Kidney capillary endothelial cell (primary cell): ENCODE measurements around the gene EVI2A.
"Not testable (repeated sequence)": the region's sequence is repeated elsewhere in the genome, so short reads cannot be mapped to it uniquely, and the experiment has no call there.

Experiments
- DNase-seq: peaks from one replicate; pipeline ENCODE4 v3.0.0-alpha.2; 2018; ENCODE audit warnings: low spot score

Gene EVI2A

GRCh38 chr17:31312223-31312622 is 9.2 kb downstream of the EVI2A start:
- DNase-seq: not testable (repeated sequence)

- no peak for DNase-seq
These were observed 9.9 kb downstream of the EVI2A start for GRCh38 chr17:31311526-31311925.

- no peak for DNase-seq
These were observed 10.5 kb downstream of the EVI2A start for GRCh38 chr17:31310886-31311285.

- no peak for DNase-seq
These were observed 11.2 kb downstream of the EVI2A start for GRCh38 chr17:31310260-31310659.

GRCh38 chr17:31309556-31309955 is 11.9 kb downstream of the EVI2A start:
- no peak for DNase-seq

GRCh38 chr17:31308372-31309334 is 12.8 kb downstream of the EVI2A start:
- no peak for DNase-seq

GRCh38 chr17:31307640-31308039 is 13.8 kb downstream of the EVI2A start:
- no peak for DNase-seq

GRCh38 chr17:31299624-31300023 is 21.8 kb downstream of the EVI2A start:
- no peak for DNase-seq

- no peak for DNase-seq
These were observed 24.3 kb downstream of the EVI2A start, which contains the start of gene OMG for GRCh38 chr17:31297090-31297489. OMG (minus strand) TSS chr17:31297239; CDS start chr17:31296331, 908 bp downstream.

GRCh38 chr17:31296142-31296541 is 25.3 kb downstream of the EVI2A start:
- no peak for DNase-seq

- DNase-seq: no peak
These were observed 25.9 kb downstream of the EVI2A start for GRCh38 chr17:31295489-31295871.

- DNase-seq: no peak
These were observed 26.5 kb downstream of the EVI2A start for GRCh38 chr17:31294820-31295488.

GRCh38 chr17:31294231-31294630 is 27.2 kb downstream of the EVI2A start:
- DNase-seq: no peak

- no peak for DNase-seq
These were observed 27.8 kb downstream of the EVI2A start for GRCh38 chr17:31293581-31293980.

- no peak for DNase-seq
These were observed 29.6 kb downstream of the EVI2A start for GRCh38 chr17:31291820-31292219.

- no peak for DNase-seq
These were observed 31.6 kb downstream of the EVI2A start for GRCh38 chr17:31289790-31290189.

GRCh38 chr17:31287932-31288331 is 33.5 kb downstream of the EVI2A start:
- not testable (repeated sequence) for DNase-seq

- no peak for DNase-seq
These were observed 34.8 kb downstream of the EVI2A start for GRCh38 chr17:31286587-31286986.

GRCh38 chr17:31283841-31284240 is 37.6 kb downstream of the EVI2A start:
- no peak for DNase-seq

GRCh38 chr17:31281061-31281460 is 40.4 kb downstream of the EVI2A start:
- DNase-seq: no peak

- no peak for DNase-seq
These were observed 42.0 kb downstream of the EVI2A start for GRCh38 chr17:31279401-31279800.

- DNase-seq: no peak
These were observed 46.3 kb downstream of the EVI2A start for GRCh38 chr17:31275116-31275515.

- no peak for DNase-seq
These were observed 47.2 kb downstream of the EVI2A start for GRCh38 chr17:31274252-31274651.
